ENCODE data around the gene MAP4K2.

Gene MAP4K2

GRCh38 chr11:64805481-64805880, 2.5 kb upstream of the MAP4K2 start:
- no peak overlapping the region for H3K9ac ChIP-seq (ENCODE audit: low read depth, low read length, poor library complexity)
- peak overlapping the region; percentile 80 for H3K23ac ChIP-seq (ENCODE audit: low read depth, low read length, poor library complexity)
- H2AK5ac ChIP-seq (ENCODE audit: low read depth, low read length): no peak overlapping the region
- no peak for DNase-seq (ENCODE audit: low spot score)
- peaks cover 31 to 52% of the 10 kb centered on the region in 2 donors for H3K36me3 ChIP-seq (replicated peaks in 1 of 2; ENCODE audit: control insufficient read depth in 2 of 2, insufficient read depth in 2 of 2, low read length in 2 of 2)
- no peak overlapping the region for H4K91ac ChIP-seq (ENCODE audit: low read depth, low read length, poor library complexity)
- no peak overlapping the region for H3K27ac ChIP-seq (replicated peaks; ENCODE audit: low read length)
- H3K18ac ChIP-seq (ENCODE audit: low read length): no peak overlapping the region
- H3K9me3 ChIP-seq (replicated peaks in 1 of 2; ENCODE audit: control insufficient read depth in 2 of 2, insufficient read depth in 1 of 2, low read depth in 1 of 2, low read length in 2 of 2): no peaks in the 10 kb centered on the region
- no peak overlapping the region for H3K4me3 ChIP-seq (ENCODE audit: low read length in 2 of 2)
- H4K8ac ChIP-seq (ENCODE audit: low read depth, low read length): no peak overlapping the region
- no CpG with 5 or more reads among the region's 9 CpGs for WGBS, 2 donors (ENCODE audit: extremely low coverage in 2 of 2, insufficient read length in 2 of 2, insufficient replicate concordance in 1 of 2)
- no peak overlapping the region for H2BK5ac ChIP-seq (ENCODE audit: low read length)
- no peaks in the 10 kb centered on the region for H3K27me3 ChIP-seq (ENCODE audit: control insufficient read depth in 3 of 3, insufficient read depth in 3 of 3, low read depth in 1 of 3, low read length in 3 of 3)
- no peak overlapping the region for H2BK120ac ChIP-seq (ENCODE audit: low read depth, low read length)
- no peak overlapping the region for H2BK12ac ChIP-seq (ENCODE audit: low read length)
- no peak overlapping the region for H3K4me2 ChIP-seq (ENCODE audit: insufficient read depth, low read length, poor library complexity, severe bottlenecking)
- peaks cover 14 to 15% of the 10 kb centered on the region in 2 donors for H3K4me1 ChIP-seq (ENCODE audit: control insufficient read depth in 2 of 2, insufficient read depth in 1 of 2, low read depth in 1 of 2, low read length in 2 of 2)
- H3K4ac ChIP-seq (ENCODE audit: low read length): no peak overlapping the region
- no peak overlapping the region for H2BK15ac ChIP-seq (ENCODE audit: low read length)
- peaks cover 10% of the 10 kb centered on the region for H3K79me1 ChIP-seq (ENCODE audit: low read depth, low read length)
- no peak overlapping the region for H2AFZ ChIP-seq (ENCODE audit: low read length)
- no peak overlapping the region for H3K14ac ChIP-seq (ENCODE audit: low read length)

GRCh38 chr11:64804346-64805210, 1.6 kb upstream of the MAP4K2 start:
- Histone ChIP-seq H3K9ac (ENCODE audit: low read depth, low read length, poor library complexity) (no peak overlapping the region), H3K4me3 (ENCODE audit: low read length in 2 of 2) (peak overlapping the region in 1 of 2 donors; percentile 43), H2BK15ac (ENCODE audit: low read length) (no peak overlapping the region), H3K27me3 (ENCODE audit: control insufficient read depth in 3 of 3, insufficient read depth in 3 of 3, low read depth in 1 of 3, low read length in 3 of 3) (no peaks in the 10 kb centered on the region), H3K4me2 (ENCODE audit: insufficient read depth, low read length, poor library complexity, severe bottlenecking) (no peak overlapping the region), H3K14ac (ENCODE audit: low read length) (peak overlapping the region; percentile 21), H2AFZ (ENCODE audit: low read length) (no peak overlapping the region), H2BK5ac (ENCODE audit: low read length) (peak overlapping the region; percentile 53), H3K23ac (ENCODE audit: low read depth, low read length, poor library complexity) (no peak overlapping the region), H3K9me3 (replicated peaks in 1 of 2; ENCODE audit: control insufficient read depth in 2 of 2, insufficient read depth in 1 of 2, low read depth in 1 of 2, low read length in 2 of 2) (no peaks in the 10 kb centered on the region), H3K18ac (ENCODE audit: low read length) (peak overlapping the region; percentile 6), H2AK5ac (ENCODE audit: low read depth, low read length) (peak overlapping the region; percentile 46), H3K4me1 (ENCODE audit: control insufficient read depth in 2 of 2, insufficient read depth in 1 of 2, low read depth in 1 of 2, low read length in 2 of 2) (peaks cover 11 to 14% of the 10 kb centered on the region in 2 donors), H3K4ac (ENCODE audit: low read length) (no peak overlapping the region), H2BK12ac (ENCODE audit: low read length) (peak overlapping the region; percentile 73), H2BK120ac (ENCODE audit: low read depth, low read length) (no peak overlapping the region), H3K36me3 (replicated peaks in 1 of 2; ENCODE audit: control insufficient read depth in 2 of 2, insufficient read depth in 2 of 2, low read length in 2 of 2) (peaks cover 31 to 52% of the 10 kb centered on the region in 2 donors), H3K79me1 (ENCODE audit: low read depth, low read length) (peaks cover 9% of the 10 kb centered on the region), H4K91ac (ENCODE audit: low read depth, low read length, poor library complexity) (no peak overlapping the region), H4K8ac (ENCODE audit: low read depth, low read length) (no peak overlapping the region), H3K27ac (replicated peaks; ENCODE audit: low read length) (no peak overlapping the region)
- DNase-seq (ENCODE audit: low spot score): no peak
- no CpG with 5 or more reads among the region's 41 CpGs for WGBS, 2 donors (ENCODE audit: extremely low coverage in 2 of 2, insufficient read length in 2 of 2, insufficient replicate concordance in 1 of 2)

- Histone ChIP-seq H3K36me3 (replicated peaks in 1 of 2; ENCODE audit: control insufficient read depth in 2 of 2, insufficient read depth in 2 of 2, low read length in 2 of 2) (peaks cover 31 to 47% of the 10 kb centered on the region in 2 donors), H2BK15ac (ENCODE audit: low read length) (no peak overlapping the region), H2BK5ac (ENCODE audit: low read length) (peak overlapping the region; percentile 53), H2BK120ac (ENCODE audit: low read depth, low read length) (no peak overlapping the region), H3K4me2 (ENCODE audit: insufficient read depth, low read length, poor library complexity, severe bottlenecking) (peak overlapping the region; percentile 69), H3K4ac (ENCODE audit: low read length) (no peak overlapping the region), H3K27ac (replicated peaks; ENCODE audit: low read length) (peak overlapping the region; percentile 69), H2AK5ac (ENCODE audit: low read depth, low read length) (peak overlapping the region; percentile 46), H3K9me3 (replicated peaks in 1 of 2; ENCODE audit: control insufficient read depth in 2 of 2, insufficient read depth in 1 of 2, low read depth in 1 of 2, low read length in 2 of 2) (no peaks in the 10 kb centered on the region), H3K79me1 (ENCODE audit: low read depth, low read length) (peaks cover 7% of the 10 kb centered on the region), H3K18ac (ENCODE audit: low read length) (peak overlapping the region; percentile 83), H2BK12ac (ENCODE audit: low read length) (peak overlapping the region; percentile 73), H3K4me3 (ENCODE audit: low read length in 2 of 2) (peak overlapping the region; percentile 16 to 43), H4K91ac (ENCODE audit: low read depth, low read length, poor library complexity) (no peak overlapping the region), H3K23ac (ENCODE audit: low read depth, low read length, poor library complexity) (no peak overlapping the region), H4K8ac (ENCODE audit: low read depth, low read length) (no peak overlapping the region), H3K4me1 (ENCODE audit: control insufficient read depth in 2 of 2, insufficient read depth in 1 of 2, low read depth in 1 of 2, low read length in 2 of 2) (peaks cover 7 to 10% of the 10 kb centered on the region in 2 donors), H2AFZ (ENCODE audit: low read length) (peak overlapping the region; percentile 75), H3K9ac (ENCODE audit: low read depth, low read length, poor library complexity) (peak overlapping the region; percentile 30), H3K14ac (ENCODE audit: low read length) (no peak overlapping the region), H3K27me3 (ENCODE audit: control insufficient read depth in 3 of 3, insufficient read depth in 3 of 3, low read depth in 1 of 3, low read length in 3 of 3) (no peaks in the 10 kb centered on the region)
- no peak for DNase-seq (ENCODE audit: low spot score)
- WGBS, 2 donors (ENCODE audit: extremely low coverage in 2 of 2, insufficient read length in 2 of 2, insufficient replicate concordance in 1 of 2): no CpG with 5 or more reads among the region's 15 CpGs
Observed at GRCh38 chr11:64803846-64804345, 882 bp upstream of the MAP4K2 start.

Measured in neuronal stem cell (in vitro differentiated cells).